ENCODE data around the gene FAM221A.

The FAM221A gene

DNA sequence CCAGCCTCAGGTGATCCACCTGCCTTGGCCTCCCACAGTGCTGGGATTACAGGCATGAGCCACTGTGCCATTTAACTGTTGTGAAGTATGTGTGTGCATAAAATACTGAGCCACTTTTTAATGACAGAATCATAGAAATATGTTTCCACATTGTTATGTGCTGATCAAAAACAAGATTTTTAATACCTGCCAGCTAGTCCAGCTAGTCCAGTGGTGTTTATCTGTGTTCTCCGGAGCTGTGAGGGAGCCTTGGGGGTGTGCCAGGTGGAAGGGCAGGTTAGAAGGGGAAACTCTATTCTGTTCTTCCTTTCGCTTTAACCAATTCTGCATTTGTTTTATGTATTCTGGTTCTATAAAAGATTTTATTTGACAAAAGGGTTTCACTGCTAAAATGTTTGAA lies 7.0 kb downstream of the FAM221A start:
- Mint-ChIP-seq H3K36me3 (peaks cover 2% of the 10 kb centered on the region), H3K27ac (no peak overlapping the region), H3K4me3 (no peak overlapping the region), H3K27me3 (no peaks in the 10 kb centered on the region), H3K9me3 (no peaks in the 10 kb centered on the region), H3K4me1 (peaks cover 4% of the 10 kb centered on the region)

GRCh38 chr7:23689165-23689564 lies 9.2 kb downstream of the FAM221A start:
- Mint-ChIP-seq H3K9me3 (no peaks in the 10 kb centered on the region), H3K4me1 (no peaks in the 10 kb centered on the region), H3K27me3 (no peaks in the 10 kb centered on the region), H3K36me3 (peaks cover 12% of the 10 kb centered on the region), H3K27ac (no peak overlapping the region), H3K4me3 (no peak overlapping the region)

DNA sequence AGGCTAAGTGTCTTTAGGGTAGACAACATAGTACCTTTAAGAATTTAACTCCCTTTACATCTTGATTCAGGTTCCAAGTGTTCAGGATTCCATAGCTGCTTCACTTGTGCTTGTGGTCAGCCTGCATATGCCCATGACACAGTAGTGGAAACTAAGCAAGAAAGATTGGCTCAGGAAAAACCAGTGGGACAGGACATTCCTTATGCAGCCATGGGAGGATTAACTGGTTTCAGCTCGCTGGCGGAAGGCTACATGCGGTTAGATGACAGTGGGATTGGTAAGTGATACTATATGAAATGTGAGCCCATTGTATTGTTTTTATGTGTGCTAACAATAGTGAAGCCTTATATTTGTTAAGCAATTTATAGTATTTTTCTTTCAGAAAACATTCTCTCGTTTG lies 11.3 kb downstream of the FAM221A start:
- H3K27ac Mint-ChIP-seq = no peak overlapping the region
- peaks cover 14% of the 10 kb centered on the region for H3K36me3 Mint-ChIP-seq

DNA sequence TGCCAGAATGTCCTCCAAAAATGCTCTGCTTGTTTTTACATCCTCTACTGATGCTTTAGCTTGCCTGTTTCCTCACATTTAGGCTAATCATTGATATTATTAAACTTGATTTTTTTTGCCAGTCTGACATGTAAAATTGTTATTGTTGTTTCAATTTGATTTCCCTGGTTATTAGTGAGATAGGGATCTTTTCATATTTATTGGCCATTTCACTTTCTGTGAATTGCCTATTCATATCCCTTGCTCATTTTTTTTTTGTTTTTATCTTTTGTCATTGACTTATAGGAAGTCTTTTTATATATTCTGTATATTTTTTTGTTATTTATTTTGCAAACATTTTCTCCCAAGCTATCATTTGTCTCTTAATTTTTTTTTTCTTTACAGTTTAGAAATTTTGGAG lies 13.2 kb downstream of the FAM221A start:
- Mint-ChIP-seq H3K27me3 (no peaks in the 10 kb centered on the region), H3K9me3 (no peaks in the 10 kb centered on the region), H3K4me1 (no peaks in the 10 kb centered on the region), H3K36me3 (peaks cover 14% of the 10 kb centered on the region), H3K27ac (no peak overlapping the region), H3K4me3 (no peak overlapping the region)

More for the DNA sequence above, 11.3 kb downstream of the FAM221A start:
- H3K4me3 Mint-ChIP-seq = no peak overlapping the region
- no peaks in the 10 kb centered on the region for H3K4me1 Mint-ChIP-seq
- H3K9me3 Mint-ChIP-seq = no peaks in the 10 kb centered on the region
- no peaks in the 10 kb centered on the region for H3K27me3 Mint-ChIP-seq

- H3K27me3 Mint-ChIP-seq = no peaks in the 10 kb centered on the region
- no peak overlapping the region for H3K27ac Mint-ChIP-seq
- H3K36me3 Mint-ChIP-seq = peaks cover 14% of the 10 kb centered on the region
- H3K4me3 Mint-ChIP-seq = no peak overlapping the region
- no peaks in the 10 kb centered on the region for H3K4me1 Mint-ChIP-seq
- no peaks in the 10 kb centered on the region for H3K9me3 Mint-ChIP-seq
These were observed 17.0 kb downstream of the FAM221A start for GRCh38 chr7:23696916-23697441.

GRCh38 chr7:23698822-23699221 lies 18.8 kb downstream of the FAM221A start:
- H3K27ac Mint-ChIP-seq = no peak overlapping the region
- H3K4me3 Mint-ChIP-seq = no peak overlapping the region
- peaks cover 15% of the 10 kb centered on the region for H3K36me3 Mint-ChIP-seq

GRCh38 chr7:23700046-23700445 lies 20.0 kb downstream of the FAM221A start:
- peaks cover 24% of the 10 kb centered on the region for H3K36me3 Mint-ChIP-seq
- H3K4me3 Mint-ChIP-seq = no peak overlapping the region
- no peak overlapping the region for H3K27ac Mint-ChIP-seq
- H3K27me3 Mint-ChIP-seq = no peaks in the 10 kb centered on the region
- no peaks in the 10 kb centered on the region for H3K4me1 Mint-ChIP-seq
- H3K9me3 Mint-ChIP-seq = no peaks in the 10 kb centered on the region

More at GRCh38 chr7:23698822-23699221, 18.8 kb downstream of the FAM221A start:
- Mint-ChIP-seq H3K27me3 (no peaks in the 10 kb centered on the region), H3K4me1 (no peaks in the 10 kb centered on the region), H3K9me3 (no peaks in the 10 kb centered on the region)

GRCh38 chr7:23709081-23709750 lies 29.2 kb downstream of the FAM221A start:
- peaks cover 21% of the 10 kb centered on the region for H3K36me3 Mint-ChIP-seq
- H3K4me3 Mint-ChIP-seq = no peak overlapping the region
- no peaks in the 10 kb centered on the region for H3K27me3 Mint-ChIP-seq
- H3K4me1 Mint-ChIP-seq = no peaks in the 10 kb centered on the region
- H3K27ac Mint-ChIP-seq = no peak overlapping the region
- H3K9me3 Mint-ChIP-seq = peaks cover 14% of the 10 kb centered on the region

- H3K27ac Mint-ChIP-seq = no peak within 1 kb of the TSS
- H3K27me3 Mint-ChIP-seq = no peaks in the 10 kb centered on the region
- H3K9me3 Mint-ChIP-seq = peaks cover 14% of the 10 kb centered on the region
- no peak within 1 kb of the TSS for H3K4me3 Mint-ChIP-seq
- H3K36me3 Mint-ChIP-seq = peaks cover 14% of the 10 kb centered on the region
- no peaks in the 10 kb centered on the region for H3K4me1 Mint-ChIP-seq
These were observed 30.0 kb downstream of the FAM221A start, which contains the start of gene STK31 for GRCh38 chr7:23710000-23710399. TSS of gene STK31 (plus strand) at chr7:23710219. CDS start at chr7:23710286, 67 bp downstream.

- no peak overlapping the region for H3K4me3 Mint-ChIP-seq
- no peaks in the 10 kb centered on the region for H3K36me3 Mint-ChIP-seq
- H3K9me3 Mint-ChIP-seq = no peaks in the 10 kb centered on the region
- H3K27me3 Mint-ChIP-seq = no peaks in the 10 kb centered on the region
- H3K27ac Mint-ChIP-seq = no peak overlapping the region
- H3K4me1 Mint-ChIP-seq = no peaks in the 10 kb centered on the region
These were observed 32.6 kb downstream of the FAM221A start for GRCh38 chr7:23712368-23713284.

- Mint-ChIP-seq H3K4me1 (no peaks in the 10 kb centered on the region), H3K27me3 (no peaks in the 10 kb centered on the region), H3K27ac (no peak overlapping the region), H3K36me3 (no peaks in the 10 kb centered on the region), H3K4me3 (no peak overlapping the region), H3K9me3 (no peaks in the 10 kb centered on the region)
These were observed 33.5 kb downstream of the FAM221A start for GRCh38 chr7:23713285-23714149.

GRCh38 chr7:23714150-23714464 lies 34.1 kb downstream of the FAM221A start:
- H3K9me3 Mint-ChIP-seq = no peaks in the 10 kb centered on the region

GRCh38 chr7:23714579-23714978 lies 34.6 kb downstream of the FAM221A start:
- H3K9me3 Mint-ChIP-seq = no peaks in the 10 kb centered on the region
- H3K27ac Mint-ChIP-seq = no peak overlapping the region
- H3K4me3 Mint-ChIP-seq = no peak overlapping the region
- H3K27me3 Mint-ChIP-seq = no peaks in the 10 kb centered on the region
- no peaks in the 10 kb centered on the region for H3K4me1 Mint-ChIP-seq
- no peaks in the 10 kb centered on the region for H3K36me3 Mint-ChIP-seq

More at GRCh38 chr7:23714150-23714464, 34.1 kb downstream of the FAM221A start:
- Mint-ChIP-seq H3K4me1 (no peaks in the 10 kb centered on the region), H3K36me3 (no peaks in the 10 kb centered on the region), H3K4me3 (no peak overlapping the region), H3K27me3 (no peaks in the 10 kb centered on the region), H3K27ac (no peak overlapping the region)

DNA sequence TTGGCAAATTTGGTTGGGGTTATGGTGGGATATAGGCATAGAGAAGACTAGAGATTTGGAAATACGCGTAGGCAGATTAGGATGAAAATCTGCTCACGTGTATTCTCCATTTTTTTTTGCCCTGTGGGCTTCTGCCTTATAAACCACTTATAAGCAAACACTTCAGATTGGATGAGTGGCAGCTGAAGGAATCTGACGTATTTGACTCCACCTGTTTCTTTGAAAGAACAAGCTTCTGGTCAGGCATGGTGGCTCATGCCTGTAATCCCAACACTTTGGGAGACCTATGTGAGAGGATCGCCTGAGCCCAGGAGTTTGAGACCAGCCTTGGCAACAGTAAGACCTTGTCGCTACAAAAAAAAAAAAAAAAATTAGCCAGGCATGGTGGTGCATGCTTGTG lies 35.1 kb downstream of the FAM221A start:
- Mint-ChIP-seq H3K9me3 (no peaks in the 10 kb centered on the region), H3K27me3 (no peaks in the 10 kb centered on the region), H3K36me3 (no peaks in the 10 kb centered on the region), H3K4me1 (no peaks in the 10 kb centered on the region), H3K4me3 (no peak overlapping the region), H3K27ac (no peak overlapping the region)

DNA sequence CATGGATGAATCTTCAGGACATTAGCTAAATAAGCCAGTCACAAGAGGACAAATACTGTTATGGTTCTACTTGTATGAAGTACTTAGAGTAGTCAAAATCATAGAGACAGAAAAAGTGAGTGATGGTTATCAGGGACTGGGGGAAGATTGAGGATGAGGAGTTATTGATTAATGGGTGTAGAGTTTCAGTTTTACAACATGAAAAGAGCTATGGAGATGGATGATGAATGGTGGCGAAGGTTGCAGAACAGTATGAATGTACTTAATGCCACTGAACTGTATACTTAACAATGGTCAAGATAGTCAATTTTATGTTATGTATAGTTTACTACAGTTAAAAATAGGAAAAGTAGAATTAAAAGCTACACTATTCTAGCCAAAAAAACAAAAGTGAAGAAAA lies 37.8 kb downstream of the FAM221A start:
- Mint-ChIP-seq H3K36me3 (no peaks in the 10 kb centered on the region), H3K27ac (no peak overlapping the region), H3K4me1 (no peaks in the 10 kb centered on the region), H3K27me3 (no peaks in the 10 kb centered on the region), H3K4me3 (no peak overlapping the region), H3K9me3 (no peaks in the 10 kb centered on the region)

Data from activated naive CD4-positive, alpha-beta T cell treated with anti-CD3 and anti-CD28 coated beads, Interleukin-2, amount 50 U/mL, for 24 hours (primary cell).